ENCODE measurements around the gene NDUFB1.

The NDUFB1 gene

GRCh38 chr14:92088494-92088893 lies 33.0 kb downstream of the NDUFB1 start:
- DNase-seq: no peak

GRCh38 chr14:92074555-92074954 lies 47.0 kb downstream of the NDUFB1 start:
- DNase-seq: no peak

Data from stimulated activated CD4-positive, alpha-beta T cell treated with anti-CD3 and anti-CD28 coated beads, Interleukin-4, amount 100 ng/mL, for 24 hours (primary cell).